ENCODE measurements around the gene CRABP2. TPM values are rescaled to one million over a fixed set of nuclear protein-coding genes. Genes with fewer than 3 reads are reported as not detected.

CRABP2 gene
- polyA plus RNA-seq, 2 of the 4 experiments (the other 2 are of a cell fraction): 1.7 to 15.6 TPM

- TF ChIP-seq ZNF302 (CRISPR knock-in tag; IDR thresholded peaks at IDR 0.05): no peak
- TF ChIP-seq NFE2L2 (conservative IDR thresholded peaks at IDR 0.05; ENCODE audit: low read length): no peak
Observed at GRCh38 chr1:156670359-156670758, 35.0 kb downstream of the CRABP2 start (continued).

- DNase-seq (ENCODE audit: low read depth in 1 of 2, low spot score in 1 of 2) (no peak), FAIRE-seq (no peak), ATAC-seq (no peak)
- ChIA-PET POLR2A (no interaction called here), CTCF (interaction anchor here (1.0 to 52.1 kb wide), 6 partner anchors 8 to 190 kb away, joined by 3 to 2258 read pairs (median 302); partner anchors contain the start of genes CRABP2, HAPLN2, ISG20L2 and METTL25B)
- Histone ChIP-seq H3K4me1 (peaks cover 15% of the 10 kb centered on the region), H3K4me3 (no peak overlapping the region), H3K9me3 (no peaks in the 10 kb centered on the region), H3K27ac (no peak overlapping the region), H3K4me2 (no peak overlapping the region)
- TF ChIP-seq TP53 (CRISPR knock-in tag; IDR thresholded peaks at IDR 0.05) (no peak), RAD21 (conservative IDR thresholded peaks at IDR 0.05 in 1 of 2, IDR thresholded peaks at IDR 0.05 in 1 of 2) (no peak), GATA3 (IDR thresholded peaks at IDR 0.05; ENCODE audit: borderline replicate concordance) (no peak), KDM1A (IDR thresholded peaks at IDR 0.05; ENCODE audit: low read depth) (no peak), ZNF302 (CRISPR knock-in tag; IDR thresholded peaks at IDR 0.05) (no peak), EHF (CRISPR knock-in tag; IDR thresholded peaks at IDR 0.05) (no peak), HOXB5 (CRISPR knock-in tag; IDR thresholded peaks at IDR 0.05) (no peak), ESRRA (IDR thresholded peaks at IDR 0.05; ENCODE audit: borderline replicate concordance, low read length) (no peak), MYC (IDR thresholded peaks at IDR 0.05; ENCODE audit: borderline replicate concordance, low read length) (no peak), RARB (CRISPR knock-in tag; IDR thresholded peaks at IDR 0.05) (no peak), CHD2 (IDR thresholded peaks at IDR 0.05; ENCODE audit: low read length, partially characterized antibody) (no peak), KDM5A (IDR thresholded peaks at IDR 0.05) (no peak), ZC3H11A (IDR thresholded peaks at IDR 0.05) (no peak), JUN (IDR thresholded peaks at IDR 0.05) (no peak), SREBF2 (IDR thresholded peaks at IDR 0.05) (no peak), RFX5 (IDR thresholded peaks at IDR 0.05) (no peak), MAZ (IDR thresholded peaks at IDR 0.05; ENCODE audit: borderline replicate concordance, low read depth, low read length) (no peak)
- TF ChIP-seq, protein P1, sequence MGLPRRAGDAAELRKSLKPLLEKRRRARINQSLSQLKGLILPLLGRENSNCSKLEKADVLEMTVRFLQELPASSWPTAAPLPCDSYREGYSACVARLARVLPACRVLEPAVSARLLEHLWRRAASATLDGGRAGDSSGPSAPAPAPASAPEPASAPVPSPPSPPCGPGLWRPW (IDR thresholded peaks at IDR 0.05): no peak
- TF ChIP-seq, protein P2, sequence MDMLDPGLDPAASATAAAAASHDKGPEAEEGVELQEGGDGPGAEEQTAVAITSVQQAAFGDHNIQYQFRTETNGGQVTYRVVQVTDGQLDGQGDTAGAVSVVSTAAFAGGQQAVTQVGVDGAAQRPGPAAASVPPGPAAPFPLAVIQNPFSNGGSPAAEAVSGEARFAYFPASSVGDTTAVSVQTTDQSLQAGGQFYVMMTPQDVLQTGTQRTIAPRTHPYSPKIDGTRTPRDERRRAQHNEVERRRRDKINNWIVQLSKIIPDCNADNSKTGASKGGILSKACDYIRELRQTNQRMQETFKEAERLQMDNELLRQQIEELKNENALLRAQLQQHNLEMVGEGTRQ (IDR thresholded peaks at IDR 0.05): no peak
- WGBS (ENCODE audit: missing lambda C conversion rate): 73% methylated on average over 4 of the region's 5 CpGs
Observed at GRCh38 chr1:156669794-156670193, 35.6 kb downstream of the CRABP2 start.

GRCh38 chr1:156668801-156669637 lies 36.4 kb downstream of the CRABP2 start:
- CTCF ChIA-PET: interaction anchor here (2.0 to 52.1 kb wide), 5 partner anchors 7 to 48 kb away, joined by 13 to 2258 read pairs (median 402); partner anchors contain the start of genes CRABP2, HAPLN2, ISG20L2 and METTL25B
- no peak overlapping the region for H3K27ac ChIP-seq
- no peak for FAIRE-seq
- H3K4me1 ChIP-seq: peaks cover 22% of the 10 kb centered on the region
- 89% methylated on average over 15 of the region's 17 CpGs for WGBS (ENCODE audit: missing lambda C conversion rate)
- H3K4me3 ChIP-seq: no peak overlapping the region
- POLR2A ChIA-PET: no interaction called here
- no peak overlapping the region for H3K4me2 ChIP-seq
- ATAC-seq: no peak; a peak in 1 of 6 replicates
- DNase-seq (ENCODE audit: low read depth in 1 of 2, low spot score in 1 of 2): no peak
- TF ChIP-seq ZNF302 (CRISPR knock-in tag; IDR thresholded peaks at IDR 0.05): no peak
- no peaks in the 10 kb centered on the region for H3K9me3 ChIP-seq
